H1 (cell line): ENCODE measurements around the gene CUX1.

Source experiments
- ASH2L ChIP-seq: fragments of 200-600, 300-600 bp; sonication (generic); IDR thresholded peaks from one replicate; pipeline ENCODE4 v1.7.1; 2017; ENCODE audit warnings: low read length
- CHD1 ChIP-seq: IDR thresholded peaks from 2 replicates; pipeline ENCODE4 v1.6.1; 2012; ENCODE audit warnings: low read depth, low read length, improper control_type of control experiment
- CTCF ChIP-seq, 3 experiments: IDR thresholded peaks; 1 replicate in 2 of 3; 2 replicates in 1 of 3; pipeline versions ENCODE4 v1.5.1 to v1.6.1; 2011; ENCODE audit warnings: low read length in 3 of 3, mild to moderate bottlenecking in 3 of 3, inconsistent platforms in 2 of 3, low read depth in 1 of 3, moderate library complexity in 1 of 3; ENCODE audit not compliant: insufficient read depth in 1 of 3; ENCODE audit errors: control extremely low read depth in 1 of 3
- EP300 ChIP-seq, 2 experiments: IDR thresholded peaks; 1 replicate in 1 of 2; 2 replicates in 1 of 2; pipeline ENCODE4 v1.6.1; 2011 to 2012; ENCODE audit warnings: low read depth in 2 of 2, low read length in 2 of 2, mild to moderate bottlenecking in 2 of 2, borderline replicate concordance in 1 of 2, inconsistent platforms in 1 of 2, moderate library complexity in 1 of 2
- EZH2 ChIP-seq: fragments of 200-600 bp; sonication (generic); IDR thresholded peaks from 2 replicates; pipeline ENCODE4 v1.7.1; 2012; ENCODE audit warnings: low read depth, mild to moderate bottlenecking, moderate library complexity, low read length, inconsistent platforms; ENCODE audit not compliant: severe bottlenecking
- HDAC2 ChIP-seq, 2 experiments: fragments of 300-600 bp in 1 of 2; sonication (generic) in 1 of 2; IDR thresholded peaks; 2 replicates each; pipeline ENCODE4 v1.6.1; 2011 to 2012; ENCODE audit warnings: low read depth in 2 of 2, low read length in 2 of 2, mild to moderate bottlenecking in 2 of 2, moderate library complexity in 2 of 2, borderline replicate concordance in 1 of 2, inconsistent platforms in 1 of 2
- POLR2A ChIP-seq, 2 experiments: IDR thresholded peaks; 1 replicate in 1 of 2; 2 replicates in 1 of 2; pipeline ENCODE4 v1.6.1; 2011; ENCODE audit warnings: low read depth in 2 of 2, low read length in 2 of 2, mild to moderate bottlenecking in 2 of 2; ENCODE audit errors: control extremely low read depth in 1 of 2
- RXRA ChIP-seq: IDR thresholded peaks from 2 replicates; pipeline ENCODE4 v1.6.1; 2011; ENCODE audit warnings: low read depth, mild to moderate bottlenecking, low read length, moderate library complexity; ENCODE audit not compliant: insufficient read depth
- TCF12 ChIP-seq: IDR thresholded peaks from 2 replicates; pipeline ENCODE4 v1.6.1; 2011; ENCODE audit warnings: low read depth, mild to moderate bottlenecking, low read length

- TF ChIP-seq CTCF (IDR thresholded peaks at IDR 0.05; ENCODE audit: control extremely low read depth in 1 of 3, insufficient read depth in 1 of 3, low read depth in 1 of 3, low read length in 3 of 3), result no peak
- no peak for TF ChIP-seq CHD1
- TF ChIP-seq EP300 (IDR thresholded peaks at IDR 0.05; ENCODE audit: borderline replicate concordance in 1 of 2, low read depth in 2 of 2, low read length in 2 of 2), result no peak
- no peak for TF ChIP-seq POLR2A (IDR thresholded peaks at IDR 0.05; ENCODE audit: control extremely low read depth in 1 of 2, low read depth in 2 of 2, low read length in 2 of 2)
- no peak for TF ChIP-seq ASH2L
- no peak for TF ChIP-seq HDAC2 (IDR thresholded peaks at IDR 0.05; ENCODE audit: borderline replicate concordance in 1 of 2, low read depth in 2 of 2, low read length in 2 of 2)
- no peak for TF ChIP-seq TCF12
- TF ChIP-seq EZH2, result no peak
- no peak for TF ChIP-seq RXRA
Measured at GRCh38 chr7:102154425-102154824, 337.0 kb downstream of the CUX1 start.
